HG03025 (cell line): ENCODE results near the gene OR3A2.
"Not testable (repeated sequence)": the region's sequence is repeated elsewhere in the genome, so short reads cannot be mapped to it uniquely, and the experiment has no call there.

ENCODE experiments used
- ATAC-seq: cut with Tn5 transposase; IDR thresholded peaks from one replicate; pipeline ENCODE4 v1.9.1; 2021; ENCODE audit warnings: mild to moderate bottlenecking, moderate library complexity; ENCODE audit not compliant: unreplicated experiment, low FRiP score

The OR3A2 gene

DNA sequence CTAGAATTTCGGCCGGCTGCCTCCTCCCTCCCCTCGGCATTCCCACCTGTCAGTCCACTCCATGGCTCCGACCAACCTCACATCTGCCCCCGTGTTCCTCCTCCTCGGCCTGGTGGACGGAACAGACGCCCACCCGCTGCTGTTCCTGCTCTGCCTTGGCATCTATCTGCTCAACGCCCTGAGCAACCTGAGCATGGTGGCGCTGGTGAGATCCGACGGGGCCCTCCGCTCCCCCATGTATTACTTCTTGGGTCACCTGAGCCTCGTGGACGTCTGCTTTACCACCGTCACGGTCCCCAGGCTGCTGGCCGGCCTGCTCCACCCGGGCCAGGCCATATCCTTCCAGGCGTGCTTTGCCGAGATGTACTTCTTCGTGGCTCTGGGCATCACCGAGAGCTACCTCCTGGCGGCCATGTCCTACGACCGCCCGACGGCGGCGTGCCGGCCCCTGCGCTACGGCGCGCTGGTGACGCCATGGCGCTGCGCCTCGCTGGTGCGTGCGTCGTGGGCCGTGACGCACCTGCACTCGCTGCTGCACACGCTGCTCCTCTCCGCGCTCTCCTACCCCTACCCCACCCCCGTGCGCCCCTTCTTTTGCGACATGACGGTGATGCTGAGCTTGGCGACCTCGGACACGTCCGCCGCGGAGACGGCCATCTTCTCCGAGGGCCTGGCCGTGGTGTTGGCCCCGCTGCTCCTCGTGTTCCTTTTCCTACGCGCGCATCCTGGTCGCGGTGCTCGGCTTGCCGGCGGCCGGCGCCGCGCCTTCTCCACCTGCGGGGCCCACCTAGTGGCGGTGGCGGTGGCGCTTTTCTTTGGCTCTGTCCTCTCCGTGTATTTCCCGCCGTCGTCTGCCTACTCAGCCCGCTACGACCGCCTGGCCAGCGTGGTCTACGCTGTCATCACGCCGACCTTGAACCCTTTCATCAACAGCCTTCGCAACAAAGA lies at the start of gene OR3A2:
Gene OR3A2 (minus strand): TSS at position 440 of the 948 bp plus-strand sequence.
- no peak for ATAC-seq

- no peak for ATAC-seq
Measured at GRCh38 chr17:3433741-3434140, 47.6 kb upstream of the OR3A2 start, which contains the start of gene OR1E2. TSS of gene OR1E2 (minus strand) at chr17:3433841. CDS start at chr17:3433841, 0 bp downstream.

DNA sequence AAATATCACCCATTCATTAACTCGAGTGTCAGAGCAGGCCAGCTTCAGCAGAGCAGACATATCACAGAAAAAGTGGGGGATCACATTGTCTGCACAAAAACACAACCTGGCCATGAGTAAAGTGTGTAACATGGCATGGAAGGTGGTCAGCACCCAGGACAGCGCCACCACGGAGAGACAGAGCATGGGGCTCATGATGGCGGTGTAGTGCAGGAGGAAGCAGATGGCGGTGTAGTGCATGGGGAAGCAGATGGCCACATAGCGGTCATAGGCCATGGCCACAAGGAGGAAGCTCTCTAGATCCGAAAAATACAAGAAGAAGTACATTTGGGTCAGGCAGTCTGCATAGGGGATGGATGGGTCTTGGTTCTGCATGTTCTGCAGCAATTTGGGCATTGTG lies 47.1 kb upstream of the OR3A2 start:
- ATAC-seq: not testable (repeated sequence)

GRCh38 chr17:3418222-3418621 lies 32.1 kb upstream of the OR3A2 start:
- ATAC-seq: no peak

DNA sequence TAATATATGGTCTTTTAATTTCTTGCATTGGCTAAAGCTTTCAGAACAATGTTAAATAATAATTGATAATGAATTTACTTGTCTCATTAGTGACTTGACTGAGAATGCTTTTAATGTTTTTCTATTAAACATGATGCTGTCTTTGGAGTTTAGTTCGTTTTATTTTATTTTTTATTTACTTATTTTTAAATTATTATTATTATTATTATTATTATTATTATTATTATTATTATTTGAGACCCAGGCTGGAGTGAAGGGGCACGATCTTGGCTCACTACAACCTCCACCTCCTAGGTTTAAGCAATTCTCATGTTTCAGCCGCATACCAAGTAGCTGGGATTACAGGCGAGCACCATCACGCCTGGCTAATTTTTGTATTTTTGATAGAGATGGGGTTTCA lies 29.5 kb upstream of the OR3A2 start:
- ATAC-seq: no peak

- not testable (repeated sequence) for ATAC-seq
Measured at GRCh38 chr17:3412216-3412615, 26.1 kb upstream of the OR3A2 start.

DNA sequence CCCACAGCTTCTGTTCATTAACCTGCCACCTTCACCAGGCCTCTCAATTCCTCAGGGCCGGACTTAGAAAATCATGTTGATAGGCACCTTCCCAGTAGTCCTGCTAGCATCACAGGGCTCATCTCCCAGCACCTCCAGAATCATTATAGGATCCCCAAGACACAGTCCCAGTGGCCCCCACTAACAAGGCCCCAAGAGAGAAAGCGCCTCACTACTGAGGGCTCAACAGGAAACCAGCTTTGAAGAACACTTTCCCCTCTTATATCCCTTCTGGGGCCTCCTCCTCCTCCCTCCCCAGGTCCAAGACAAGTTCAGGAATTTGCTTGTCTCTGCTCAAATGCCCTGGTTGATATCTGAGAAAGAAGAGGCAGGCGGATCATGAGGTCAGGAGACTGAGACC lies 25.0 kb upstream of the OR3A2 start, which contains the start of gene OR3A3:
Gene OR3A3 (plus strand): TSS at position 301 of the 400 bp plus-strand sequence.
- ATAC-seq: no peak

DNA sequence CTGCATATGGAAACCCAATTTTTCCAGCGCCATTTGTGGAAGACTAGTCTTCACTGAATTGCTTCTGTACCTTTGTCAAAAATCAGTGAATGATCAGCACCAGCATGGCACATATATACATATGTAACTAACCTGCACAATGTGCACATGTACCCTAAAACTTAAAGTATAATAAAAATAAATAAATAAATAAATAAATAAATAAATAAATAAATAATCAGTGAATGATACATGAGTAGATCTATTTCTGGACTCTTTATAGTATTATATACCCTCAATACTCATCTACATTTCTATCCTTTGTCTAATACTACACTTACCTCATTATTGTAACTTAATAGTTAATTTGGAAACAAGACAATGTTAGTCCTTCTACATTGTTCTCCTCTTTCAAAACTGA lies 17.7 kb upstream of the OR3A2 start:
- ATAC-seq: not testable (repeated sequence)

DNA sequence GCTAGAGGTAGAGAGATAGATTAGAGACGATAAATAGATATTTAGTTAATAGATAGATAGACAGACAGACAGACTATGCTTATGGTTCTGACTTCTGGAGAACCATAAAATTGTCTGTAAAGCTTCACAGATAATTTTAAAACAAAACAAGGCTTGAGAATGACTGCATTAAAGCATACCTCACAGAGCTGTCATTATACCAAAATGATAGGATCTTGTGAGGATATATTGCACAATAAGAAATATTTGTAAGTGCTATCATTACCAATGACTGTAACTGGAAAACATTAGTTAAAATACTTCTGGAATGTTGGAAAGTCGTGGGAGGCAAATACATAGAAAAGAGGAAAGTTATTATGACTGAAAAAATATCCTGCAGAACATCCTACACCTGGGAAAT lies 15.7 kb upstream of the OR3A2 start:
- no peak for ATAC-seq

- ATAC-seq: no peak
Measured at GRCh38 chr17:3400055-3400454, 13.9 kb upstream of the OR3A2 start.

DNA sequence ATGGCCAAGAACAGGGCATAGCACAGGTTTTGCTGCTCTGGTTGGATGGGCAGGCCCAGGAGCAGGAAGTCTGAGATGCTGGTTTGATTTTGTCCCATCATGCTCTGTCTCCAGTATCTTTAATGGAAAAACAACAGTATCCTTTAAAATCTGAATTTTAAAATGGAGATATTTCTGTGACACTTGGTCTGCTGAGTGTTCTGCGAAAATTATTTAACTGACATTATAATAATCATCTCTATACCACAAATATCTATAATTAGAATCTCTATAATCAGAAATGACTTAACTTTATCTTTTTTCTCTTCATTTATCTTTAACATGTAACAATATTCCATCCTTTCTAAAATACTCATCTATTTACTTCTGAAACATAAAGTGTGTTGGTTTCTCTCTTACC lies 12.2 kb upstream of the OR3A2 start, which contains the start of gene OR1E1:
Gene OR1E1 (minus strand): TSS at position 101 of the 400 bp plus-strand sequence. CDS start 0 bp downstream, at position 101.
- no peak for ATAC-seq

- ATAC-seq: not testable (repeated sequence)
Measured at GRCh38 chr17:3397801-3398200, 11.7 kb upstream of the OR3A2 start.

DNA sequence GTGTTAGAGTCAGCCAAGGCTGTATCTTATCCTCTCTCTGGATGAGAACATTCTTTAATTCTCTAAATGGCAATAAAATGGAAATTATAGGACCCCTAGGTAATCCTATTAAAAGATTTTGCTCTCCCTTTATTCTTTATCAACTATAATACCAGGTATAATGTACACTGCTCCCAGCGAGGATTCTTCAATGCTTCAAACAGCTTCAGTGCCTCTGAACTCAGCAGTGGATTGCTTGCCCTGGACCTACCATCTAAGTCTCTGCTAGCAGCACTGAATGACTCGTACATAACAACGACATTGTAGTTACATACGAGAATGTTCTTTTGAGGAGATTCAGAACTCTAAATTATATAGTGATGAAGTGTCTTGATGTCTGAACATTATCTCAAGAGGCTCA lies 3.7 kb upstream of the OR3A2 start:
- ATAC-seq: no peak

DNA sequence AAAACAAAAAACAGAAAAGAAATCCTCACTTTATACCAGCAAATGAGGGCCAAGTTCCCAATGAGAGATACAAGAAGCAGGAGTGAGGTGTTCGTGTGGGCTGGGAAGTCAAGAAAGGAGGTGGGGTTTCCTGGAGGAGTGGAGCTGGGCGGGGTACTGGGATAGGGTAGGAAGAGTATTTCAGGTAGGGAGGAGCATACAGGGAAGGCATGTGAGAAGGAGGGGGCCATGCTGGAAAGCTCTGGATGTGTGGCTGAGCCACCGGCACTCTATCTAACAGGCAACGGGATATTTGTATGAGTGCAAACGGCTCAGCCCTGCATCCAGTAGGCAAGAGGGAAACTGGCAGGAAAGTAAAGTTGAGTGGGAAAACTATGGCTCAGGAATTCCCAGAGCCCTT lies 4.2 kb downstream of the OR3A2 start:
- ATAC-seq: no peak

- no peak for ATAC-seq
Measured at GRCh38 chr17:3378321-3378720, 7.8 kb downstream of the OR3A2 start.

DNA sequence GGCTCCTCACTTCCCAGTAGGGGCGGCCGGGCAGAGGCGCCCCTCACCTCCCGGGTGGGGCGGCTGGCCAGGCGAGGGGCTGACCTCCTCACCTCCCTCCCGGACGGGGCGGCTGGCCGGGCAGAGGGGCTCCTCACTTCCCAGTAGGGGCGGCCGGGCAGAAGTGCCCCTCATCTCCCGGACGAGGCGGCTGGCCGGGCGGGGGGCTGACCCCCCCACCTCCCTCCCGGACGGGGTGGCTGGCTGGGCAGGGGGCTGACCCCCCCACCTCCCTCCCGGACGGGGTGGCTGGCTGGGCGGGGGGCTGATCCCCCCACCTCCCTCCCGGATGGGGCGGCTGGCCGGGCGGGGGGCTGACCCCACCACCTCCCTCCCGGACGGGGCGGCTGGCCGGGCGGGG lies 14.9 kb downstream of the OR3A2 start:
- ATAC-seq: not testable (repeated sequence)

GRCh38 chr17:3342782-3343181 lies 43.3 kb downstream of the OR3A2 start:
- ATAC-seq: not testable (repeated sequence)

- ATAC-seq: no peak
Measured at GRCh38 chr17:3335876-3336275, 50.2 kb downstream of the OR3A2 start.

GRCh38 chr17:3318336-3318735 lies 67.8 kb downstream of the OR3A2 start:
- no peak for ATAC-seq

- no peak for ATAC-seq
Measured at GRCh38 chr17:3316836-3317235, 69.3 kb downstream of the OR3A2 start.

- ATAC-seq: no peak
Measured at GRCh38 chr17:3308603-3309002, 77.5 kb downstream of the OR3A2 start.

DNA sequence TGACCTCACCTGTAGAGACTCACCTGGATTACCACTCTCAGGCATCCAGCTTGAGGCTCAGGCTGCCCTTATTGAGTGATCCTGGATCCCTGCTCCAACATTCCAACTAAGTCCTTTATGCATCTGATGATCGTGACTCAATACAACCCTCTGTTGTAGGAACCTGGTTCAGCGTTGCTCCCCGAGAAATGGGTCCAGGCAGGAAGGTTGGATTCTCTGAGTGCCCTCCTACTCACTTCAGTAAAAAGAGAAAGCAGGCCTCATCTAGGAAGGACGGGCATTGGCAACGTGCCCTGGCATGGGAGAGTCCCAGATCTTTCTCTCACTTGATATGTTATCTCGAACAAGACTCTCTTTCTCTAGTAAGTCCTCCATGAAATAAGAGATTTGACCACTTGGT lies 87.8 kb downstream of the OR3A2 start, which contains the start of gene OR3A1:
Gene OR3A1 (minus strand): TSS at position 101 of the 400 bp plus-strand sequence. CDS start 5,778 bp downstream, outside the sequence.
- no peak for ATAC-seq
